ENCODE data around the gene PPP2R5D.

PPP2R5D gene

DNA sequence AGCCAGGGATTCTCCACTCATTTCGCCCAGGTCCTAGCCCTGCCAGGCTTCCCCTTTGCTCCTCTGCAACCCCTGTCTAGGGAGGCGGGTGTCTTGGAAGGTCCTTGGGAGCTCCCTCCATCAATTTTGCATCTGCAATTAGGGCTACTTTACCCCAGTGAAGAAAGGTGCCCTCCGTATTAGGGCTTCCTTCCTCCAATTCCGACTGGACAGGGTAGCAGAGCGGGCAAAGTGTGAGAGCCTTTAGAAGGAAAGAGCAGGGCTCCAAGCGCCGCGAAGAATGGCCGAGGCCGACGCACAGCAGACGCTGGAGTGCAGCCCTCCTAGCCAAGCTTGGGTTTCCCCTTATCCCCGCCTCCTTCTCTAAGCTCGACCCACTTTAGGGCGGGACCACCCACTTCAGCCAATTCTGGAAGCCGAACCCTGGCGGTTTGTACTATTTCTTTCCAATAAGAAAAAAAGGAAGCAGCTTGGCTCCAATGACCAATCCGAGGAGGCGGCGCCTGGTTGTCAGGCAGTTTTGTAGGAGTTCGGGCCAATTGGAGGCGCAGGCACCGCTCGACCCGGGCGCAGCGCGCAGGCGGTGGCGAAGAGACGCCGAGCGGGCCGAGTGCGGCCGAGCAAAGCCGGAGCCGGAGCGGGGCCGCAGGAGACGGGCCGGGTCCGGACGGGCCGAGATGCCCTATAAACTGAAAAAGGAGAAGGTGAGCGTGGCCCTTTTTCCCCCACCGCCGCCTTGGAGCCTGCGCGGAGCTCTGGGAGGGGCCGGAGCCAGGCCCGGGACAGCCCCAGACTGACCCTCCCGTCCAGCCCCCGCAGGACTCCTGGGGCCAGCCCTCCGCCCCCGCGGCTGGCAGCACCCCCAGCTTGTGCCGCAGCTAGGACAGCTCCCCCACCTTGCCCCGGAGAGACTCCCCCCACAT, at the start of gene PPP2R5D:
TSS of gene PPP2R5D (plus strand) at position 570 of the 923 bp plus-strand sequence. CDS start at position 678, 108 bp downstream.
- peak within 1 kb of the TSS; percentile 57 to 74 for H3K4me3 ChIP-seq (ENCODE audit: low read depth in 1 of 2, low read length in 2 of 2)
- ATAC-seq (ENCODE audit: insufficient read depth, low read depth): peak; percentile 94
- H3K4me2 ChIP-seq (ENCODE audit: insufficient read depth, low read length): peak within 1 kb of the TSS; percentile 90
- no peaks in the 10 kb centered on the region for H3K27me3 ChIP-seq (ENCODE audit: insufficient read depth, low read length, poor library complexity)
- peaks cover 56% of the 10 kb centered on the region for H3K4me1 ChIP-seq (ENCODE audit: insufficient read depth, low read length)
- H3K9ac ChIP-seq (ENCODE audit: low read depth, low read length): peak within 1 kb of the TSS; percentile 86
- no peak for TF ChIP-seq EZH2 (IDR thresholded peaks at IDR 0.05; ENCODE audit: borderline replicate concordance, low read depth, low read length, severe bottlenecking)
- TF ChIP-seq, protein P1, sequence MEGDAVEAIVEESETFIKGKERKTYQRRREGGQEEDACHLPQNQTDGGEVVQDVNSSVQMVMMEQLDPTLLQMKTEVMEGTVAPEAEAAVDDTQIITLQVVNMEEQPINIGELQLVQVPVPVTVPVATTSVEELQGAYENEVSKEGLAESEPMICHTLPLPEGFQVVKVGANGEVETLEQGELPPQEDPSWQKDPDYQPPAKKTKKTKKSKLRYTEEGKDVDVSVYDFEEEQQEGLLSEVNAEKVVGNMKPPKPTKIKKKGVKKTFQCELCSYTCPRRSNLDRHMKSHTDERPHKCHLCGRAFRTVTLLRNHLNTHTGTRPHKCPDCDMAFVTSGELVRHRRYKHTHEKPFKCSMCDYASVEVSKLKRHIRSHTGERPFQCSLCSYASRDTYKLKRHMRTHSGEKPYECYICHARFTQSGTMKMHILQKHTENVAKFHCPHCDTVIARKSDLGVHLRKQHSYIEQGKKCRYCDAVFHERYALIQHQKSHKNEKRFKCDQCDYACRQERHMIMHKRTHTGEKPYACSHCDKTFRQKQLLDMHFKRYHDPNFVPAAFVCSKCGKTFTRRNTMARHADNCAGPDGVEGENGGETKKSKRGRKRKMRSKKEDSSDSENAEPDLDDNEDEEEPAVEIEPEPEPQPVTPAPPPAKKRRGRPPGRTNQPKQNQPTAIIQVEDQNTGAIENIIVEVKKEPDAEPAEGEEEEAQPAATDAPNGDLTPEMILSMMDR (IDR thresholded peaks at IDR 0.05; ENCODE audit: borderline replicate concordance, extremely low read depth, low read length, poor library complexity, severe bottlenecking): no peak
- H3K36me3 ChIP-seq (ENCODE audit: insufficient read depth, low read length): peaks cover 19% of the 10 kb centered on the region
- DNase-seq: peak; percentile 99
- H4K20me1 ChIP-seq (ENCODE audit: insufficient read depth, low read length): peaks cover 12% of the 10 kb centered on the region; the same call in 1 of the 2 replicates
- H3K79me2 ChIP-seq (ENCODE audit: insufficient read depth, low read length): peaks cover 60% of the 10 kb centered on the region
- peak within 1 kb of the TSS; percentile 94 for H3K27ac ChIP-seq (ENCODE audit: low read length)
- no peaks in the 10 kb centered on the region for H3K9me3 ChIP-seq (ENCODE audit: insufficient read depth, low read length, severe bottlenecking)
- peak within 1 kb of the TSS; percentile 98 for H2AFZ ChIP-seq (ENCODE audit: low read depth, low read length)

DNA sequence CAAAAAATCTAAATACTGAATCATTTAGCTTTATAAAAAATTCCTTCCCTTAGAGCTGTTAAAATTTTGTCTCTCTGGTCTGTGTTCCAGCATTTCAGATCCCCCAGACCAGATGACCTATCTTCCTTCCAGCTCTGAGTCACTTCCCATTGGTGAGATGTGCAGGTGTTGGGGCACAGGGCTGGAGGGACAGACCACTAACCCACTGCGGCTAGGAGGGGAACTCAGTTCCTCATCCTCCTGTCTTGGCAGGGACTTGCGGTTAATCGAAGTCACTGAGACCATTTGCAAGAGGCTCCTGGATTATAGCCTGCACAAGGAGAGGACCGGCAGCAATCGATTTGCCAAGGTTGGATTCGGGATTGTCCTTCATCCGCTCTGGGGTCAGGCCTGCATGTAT, 49.0 kb upstream of the PPP2R5D start:
- peaks cover 59% of the 10 kb centered on the region for H3K79me2 ChIP-seq (ENCODE audit: insufficient read depth, low read length)
- H4K20me1 ChIP-seq (ENCODE audit: insufficient read depth, low read length): peaks cover 52% of the 10 kb centered on the region
- H2AFZ ChIP-seq (ENCODE audit: low read depth, low read length): no peak overlapping the region
- H3K36me3 ChIP-seq (ENCODE audit: insufficient read depth, low read length): peaks cover 93% of the 10 kb centered on the region
- no peak overlapping the region for H3K9ac ChIP-seq (ENCODE audit: low read depth, low read length)
- no peak overlapping the region for H3K4me3 ChIP-seq (ENCODE audit: low read depth in 1 of 2, low read length in 2 of 2)
- H3K27ac ChIP-seq (ENCODE audit: low read length): no peak overlapping the region
- TF ChIP-seq, protein P1 (IDR thresholded peaks at IDR 0.05; ENCODE audit: borderline replicate concordance, extremely low read depth, low read length, poor library complexity, severe bottlenecking): no peak
- TF ChIP-seq EZH2 (IDR thresholded peaks at IDR 0.05; ENCODE audit: borderline replicate concordance, low read depth, low read length, severe bottlenecking): no peak
- no peaks in the 10 kb centered on the region for H3K9me3 ChIP-seq (ENCODE audit: insufficient read depth, low read length, severe bottlenecking)
- DNase-seq (no peak), ATAC-seq (ENCODE audit: insufficient read depth, low read depth) (no peak)
- H3K4me1 ChIP-seq (ENCODE audit: insufficient read depth, low read length): peaks cover 30% of the 10 kb centered on the region
- no peaks in the 10 kb centered on the region for H3K27me3 ChIP-seq (ENCODE audit: insufficient read depth, low read length, poor library complexity)
- H3K4me2 ChIP-seq (ENCODE audit: insufficient read depth, low read length): no peak overlapping the region

DNA sequence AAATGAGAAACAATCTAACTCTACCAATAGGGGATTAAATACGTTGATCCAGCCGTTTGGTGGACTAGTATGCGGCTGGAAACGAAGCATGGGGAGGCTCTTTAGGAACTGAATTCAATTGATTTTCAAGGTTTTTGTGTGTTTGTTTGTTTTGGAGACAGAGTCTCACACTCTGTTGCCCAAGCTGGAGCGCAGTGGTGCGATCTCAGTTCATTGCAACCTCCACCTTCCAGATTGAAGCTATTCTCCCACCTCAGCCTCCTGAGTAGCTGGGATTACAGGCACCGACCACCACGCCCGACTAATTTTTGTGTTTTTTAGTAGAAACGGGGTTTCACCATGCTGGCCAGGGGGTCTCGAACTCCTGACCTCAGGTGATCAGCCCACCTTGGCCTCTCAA, 48.0 kb upstream of the PPP2R5D start:
- TF ChIP-seq, protein P1 (IDR thresholded peaks at IDR 0.05; ENCODE audit: borderline replicate concordance, extremely low read depth, low read length, poor library complexity, severe bottlenecking): no peak
- no peak for TF ChIP-seq EZH2 (IDR thresholded peaks at IDR 0.05; ENCODE audit: borderline replicate concordance, low read depth, low read length, severe bottlenecking)
- H4K20me1 ChIP-seq (ENCODE audit: insufficient read depth, low read length): peaks cover 49% of the 10 kb centered on the region
- peaks cover 48% of the 10 kb centered on the region for H3K79me2 ChIP-seq (ENCODE audit: insufficient read depth, low read length)
- no peaks in the 10 kb centered on the region for H3K27me3 ChIP-seq (ENCODE audit: insufficient read depth, low read length, poor library complexity)
- no peaks in the 10 kb centered on the region for H3K9me3 ChIP-seq (ENCODE audit: insufficient read depth, low read length, severe bottlenecking)
- peaks cover 19% of the 10 kb centered on the region for H3K4me1 ChIP-seq (ENCODE audit: insufficient read depth, low read length)
- H2AFZ ChIP-seq (ENCODE audit: low read depth, low read length): no peak overlapping the region
- no peak overlapping the region for H3K4me3 ChIP-seq (ENCODE audit: low read depth in 1 of 2, low read length in 2 of 2)
- H3K4me2 ChIP-seq (ENCODE audit: insufficient read depth, low read length): no peak overlapping the region
- no peak overlapping the region for H3K27ac ChIP-seq (ENCODE audit: low read length)
- no peak for ATAC-seq (ENCODE audit: insufficient read depth, low read depth)
- no peak for DNase-seq
- peaks cover 93% of the 10 kb centered on the region for H3K36me3 ChIP-seq (ENCODE audit: insufficient read depth, low read length)
- no peak overlapping the region for H3K9ac ChIP-seq (ENCODE audit: low read depth, low read length)

Data from DND-41 (cell line).